GM12891 (cell line): ENCODE measurements around the gene RITA1.

Experiments
- PAX5 ChIP-seq: IDR thresholded peaks from 2 replicates; pipeline ENCODE4 v1.6.1; 2011; ENCODE audit warnings: low read length, moderate library complexity, mild to moderate bottlenecking; ENCODE audit not compliant: insufficient read depth, severe bottlenecking
- POLR2A ChIP-seq: IDR thresholded peaks from 2 replicates; pipeline ENCODE4 v1.6.1; 2011; ENCODE audit warnings: low read depth, low read length, control low read depth
- POLR2AphosphoS5 ChIP-seq: IDR thresholded peaks from 2 replicates; pipeline ENCODE4 v1.6.1; 2011; ENCODE audit warnings: low read depth, low read length, control low read depth
- POU2F2 ChIP-seq: IDR thresholded peaks from 2 replicates; pipeline ENCODE4 v1.6.1; 2011; ENCODE audit warnings: low read depth, mild to moderate bottlenecking, control low read depth, low read length, moderate library complexity
- TAF1 ChIP-seq: IDR thresholded peaks from 2 replicates; pipeline ENCODE4 v1.6.1; 2011; ENCODE audit warnings: low read depth, low read length, control low read depth

- TF ChIP-seq POLR2A (no peak), PAX5 (no peak), POLR2AphosphoS5 (no peak), POU2F2 (no peak), TAF1 (no peak)
These were observed 53.8 kb downstream of the RITA1 start for GRCh38 chr12:113239288-113239771.
